AG04450 (cell line): ENCODE measurements around the gene DUSP6. TPM values are rescaled to one million over a fixed set of nuclear protein-coding genes. Genes with fewer than 3 reads are reported as not detected.

Experiments
- CTCF ChIA-PET: fragments of 300-600, 350-600 bp; formaldehyde crosslinking; extraction: SDS; loops from one replicate; lab custom pipeline; 2022; ENCODE audit warnings: antibody characterized with exemption, inconsistent platforms; lab: Charles Lee
- POLR2A ChIA-PET: fragments of 350-600 bp; formaldehyde crosslinking; extraction: SDS; loops from one replicate; lab custom pipeline; 2021; ENCODE audit warnings: antibody characterized with exemption, inconsistent platforms; lab: Yijun Ruan, JAX
- DNase-seq: peaks from one replicate; pipeline ENCODE4 v3.0.0-alpha.2; 2011; ENCODE audit warnings: low read depth, low spot score
- H3K27ac ChIP-seq: one replicate; pipeline ENCODE4 v1.5.1; 2012; ENCODE audit warnings: low read depth, low read length, control low read depth
- H3K27me3 ChIP-seq: one replicate; pipeline ENCODE4 v1.6.0; 2012; ENCODE audit warnings: low read length; ENCODE audit not compliant: control insufficient read depth, insufficient read depth
- H3K4me3 ChIP-seq: 2 replicates; pipeline ENCODE4 v1.5.1; 2011; ENCODE audit warnings: mild to moderate bottlenecking, low read depth, low read length, control low read depth
- H3K9me3 ChIP-seq: 2 replicates; pipeline ENCODE4 v1.5.1; 2012; ENCODE audit warnings: low read length; ENCODE audit not compliant: control insufficient read depth, insufficient read depth
- CTCF ChIP-seq: IDR thresholded peaks from 2 replicates; pipeline ENCODE4 v1.5.1; 2011; ENCODE audit warnings: low read depth, low read length, control low read depth, inconsistent platforms
- polyA plus RNA-seq: library from polyadenylated mRNA; depleted of rRNA; stranded (reverse); fragments of >200 nt; gene quantifications from 2 replicates; pipeline ENCODE4 v1.2.3, GENCODE V29; 2011

Gene DUSP6
- polyA plus RNA-seq, 1 experiment, result 27.9 TPM

GRCh38 chr12:89335452-89336244 is 16.7 kb downstream of the DUSP6 start:
- Histone ChIP-seq H3K27ac (no peak overlapping the region), H3K4me3 (no peak overlapping the region), H3K27me3 (no peaks in the 10 kb centered on the region), H3K9me3 (no peaks in the 10 kb centered on the region)
- DNase-seq, result no peak
- CTCF ChIA-PET, result no interaction called here
- no peak for TF ChIP-seq CTCF
- POLR2A ChIA-PET, result interaction anchor here (0.6 kb wide), 1 partner anchor 17 kb away, joined by 3 read pairs; no protein-coding TSS in a partner anchor

- Histone ChIP-seq H3K4me3 (no peak overlapping the region), H3K27ac (peak overlapping the region; percentile 22), H3K27me3 (no peaks in the 10 kb centered on the region), H3K9me3 (no peaks in the 10 kb centered on the region)
- ChIA-PET POLR2A (no interaction called here), CTCF (interaction anchor here (0.9 to 1.7 kb wide), 4 partner anchors 128 to 317 kb away, joined by 3 to 5 read pairs (median 4); no protein-coding TSS in a partner anchor)
- TF ChIP-seq CTCF, result no peak
- no peak for DNase-seq
Measured at GRCh38 chr12:89334548-89335169, 17.6 kb downstream of the DUSP6 start.

- DNase-seq, result no peak
- no peaks in the 10 kb centered on the region for H3K27me3 ChIP-seq
- no peak for TF ChIP-seq CTCF
- H3K9me3 ChIP-seq, result no peaks in the 10 kb centered on the region
- no peak overlapping the region for H3K4me3 ChIP-seq
- ChIA-PET CTCF (interaction anchor here (0.9 to 1.7 kb wide), 4 partner anchors 128 to 317 kb away, joined by 3 to 5 read pairs (median 4); no protein-coding TSS in a partner anchor), POLR2A (interaction anchor here (0.7 kb wide), 1 partner anchor 122 kb away, joined by 7 read pairs; no protein-coding TSS in a partner anchor)
- H3K27ac ChIP-seq, result no peak overlapping the region
Measured at GRCh38 chr12:89333564-89334252, 18.6 kb downstream of the DUSP6 start.

GRCh38 chr12:89328151-89329030 is 23.9 kb downstream of the DUSP6 start:
- DNase-seq, result no peak
- Histone ChIP-seq H3K9me3 (no peaks in the 10 kb centered on the region), H3K4me3 (no peak overlapping the region), H3K27me3 (no peaks in the 10 kb centered on the region), H3K27ac (no peak overlapping the region)
- TF ChIP-seq CTCF, result no peak
- ChIA-PET POLR2A (no interaction called here), CTCF (interaction anchor here (0.7 kb wide), 1 partner anchor 213 kb away, joined by 3 read pairs; no protein-coding TSS in a partner anchor)
